ENCODE measurements around the gene PDGFRB.

The PDGFRB gene

DNA sequence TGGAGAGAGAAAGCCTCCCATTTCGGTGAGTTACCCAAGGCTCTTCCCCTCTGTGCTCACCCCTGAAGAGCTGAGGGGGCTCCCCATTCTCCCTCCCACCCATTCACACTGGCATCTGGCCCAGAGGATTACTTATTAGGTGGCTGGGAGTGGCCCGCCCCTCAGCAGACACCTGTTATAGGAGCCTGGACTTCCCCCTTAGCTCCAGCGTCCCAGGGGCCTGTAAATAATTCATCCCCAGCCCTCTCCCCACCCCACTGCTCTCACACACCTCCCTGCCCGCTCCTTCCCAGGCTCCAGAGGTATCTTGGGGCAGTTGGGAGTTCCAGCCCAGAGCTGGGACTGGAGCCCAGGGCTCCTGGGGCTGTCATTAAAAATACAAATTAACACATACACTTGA lies 22.6 kb upstream of the PDGFRB start:
- no peak overlapping the region for H3K4me3 ChIP-seq (ENCODE audit: control insufficient read depth, low read depth, low read length)
- DNase-seq (ENCODE audit: low read depth) = no peak
- TF ChIP-seq, protein P1, sequence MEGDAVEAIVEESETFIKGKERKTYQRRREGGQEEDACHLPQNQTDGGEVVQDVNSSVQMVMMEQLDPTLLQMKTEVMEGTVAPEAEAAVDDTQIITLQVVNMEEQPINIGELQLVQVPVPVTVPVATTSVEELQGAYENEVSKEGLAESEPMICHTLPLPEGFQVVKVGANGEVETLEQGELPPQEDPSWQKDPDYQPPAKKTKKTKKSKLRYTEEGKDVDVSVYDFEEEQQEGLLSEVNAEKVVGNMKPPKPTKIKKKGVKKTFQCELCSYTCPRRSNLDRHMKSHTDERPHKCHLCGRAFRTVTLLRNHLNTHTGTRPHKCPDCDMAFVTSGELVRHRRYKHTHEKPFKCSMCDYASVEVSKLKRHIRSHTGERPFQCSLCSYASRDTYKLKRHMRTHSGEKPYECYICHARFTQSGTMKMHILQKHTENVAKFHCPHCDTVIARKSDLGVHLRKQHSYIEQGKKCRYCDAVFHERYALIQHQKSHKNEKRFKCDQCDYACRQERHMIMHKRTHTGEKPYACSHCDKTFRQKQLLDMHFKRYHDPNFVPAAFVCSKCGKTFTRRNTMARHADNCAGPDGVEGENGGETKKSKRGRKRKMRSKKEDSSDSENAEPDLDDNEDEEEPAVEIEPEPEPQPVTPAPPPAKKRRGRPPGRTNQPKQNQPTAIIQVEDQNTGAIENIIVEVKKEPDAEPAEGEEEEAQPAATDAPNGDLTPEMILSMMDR (IDR thresholded peaks at IDR 0.05; ENCODE audit: control insufficient read depth, insufficient read depth, low read depth, low read length, missing control alignments) = no peak

DNA sequence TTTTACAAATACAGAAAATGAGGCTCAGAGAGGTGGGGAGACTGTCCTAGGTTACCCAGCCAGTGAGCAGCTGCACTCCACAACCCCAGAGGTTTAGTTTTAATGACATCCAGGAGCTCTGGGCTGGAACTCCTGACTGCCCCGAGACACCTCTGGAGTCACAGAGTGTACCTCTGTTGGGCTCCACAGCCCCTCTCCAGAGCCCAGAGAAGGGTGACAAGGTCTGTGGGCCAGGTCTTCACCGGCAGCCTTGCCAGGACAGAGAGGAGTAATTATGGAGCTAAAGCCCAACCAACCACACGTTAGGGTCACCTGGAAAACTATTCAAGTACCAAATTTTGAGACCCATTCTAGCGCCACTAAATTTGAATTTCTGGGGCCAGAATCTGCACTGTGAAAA lies 22.1 kb upstream of the PDGFRB start:
- H3K4me3 ChIP-seq (ENCODE audit: control insufficient read depth, low read depth, low read length) = no peak overlapping the region
- TF ChIP-seq, protein P1 (IDR thresholded peaks at IDR 0.05; ENCODE audit: control insufficient read depth, insufficient read depth, low read depth, low read length, missing control alignments) = no peak
- DNase-seq (ENCODE audit: low read depth) = no peak

DNA sequence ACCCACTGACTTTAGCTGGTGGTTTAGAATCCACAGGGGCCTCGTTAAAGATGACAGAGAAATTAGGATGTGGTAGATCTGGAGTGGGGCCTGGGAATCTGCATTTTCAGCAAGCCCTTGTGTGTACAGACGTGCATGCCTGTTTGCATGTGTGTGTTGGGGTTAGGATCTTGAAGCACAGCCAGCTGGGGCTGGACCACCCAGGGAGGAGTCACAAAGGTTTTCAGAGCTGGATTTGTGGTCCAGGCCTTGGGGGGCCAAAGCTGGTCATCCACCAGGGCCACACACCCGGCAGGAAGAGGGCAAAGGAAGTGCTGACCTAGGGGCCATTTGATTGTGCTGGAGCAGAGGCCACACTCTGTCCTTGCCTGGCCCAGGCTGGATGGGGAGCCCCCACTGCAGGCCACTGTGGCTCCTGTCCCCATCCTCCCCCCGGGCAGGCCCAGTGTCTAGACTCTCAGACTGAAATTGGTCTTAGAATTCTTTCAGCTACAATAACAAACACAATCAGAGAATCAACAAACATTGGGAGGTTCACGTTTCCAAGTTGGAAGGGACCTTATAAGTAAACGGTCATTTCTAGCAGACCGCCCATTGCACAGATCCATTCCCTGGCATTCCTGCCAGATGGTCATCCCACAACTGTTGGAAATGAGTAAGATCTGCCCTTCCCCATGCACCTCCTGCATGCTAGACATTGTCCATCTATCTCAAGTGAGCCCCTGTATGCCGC lies 21.3 kb upstream of the PDGFRB start:
- TF ChIP-seq, protein P1 (IDR thresholded peaks at IDR 0.05; ENCODE audit: control insufficient read depth, insufficient read depth, low read depth, low read length, missing control alignments) = no peak
- H3K4me3 ChIP-seq (ENCODE audit: control insufficient read depth, low read depth, low read length) = no peak overlapping the region
- DNase-seq (ENCODE audit: low read depth) = no peak

DNA sequence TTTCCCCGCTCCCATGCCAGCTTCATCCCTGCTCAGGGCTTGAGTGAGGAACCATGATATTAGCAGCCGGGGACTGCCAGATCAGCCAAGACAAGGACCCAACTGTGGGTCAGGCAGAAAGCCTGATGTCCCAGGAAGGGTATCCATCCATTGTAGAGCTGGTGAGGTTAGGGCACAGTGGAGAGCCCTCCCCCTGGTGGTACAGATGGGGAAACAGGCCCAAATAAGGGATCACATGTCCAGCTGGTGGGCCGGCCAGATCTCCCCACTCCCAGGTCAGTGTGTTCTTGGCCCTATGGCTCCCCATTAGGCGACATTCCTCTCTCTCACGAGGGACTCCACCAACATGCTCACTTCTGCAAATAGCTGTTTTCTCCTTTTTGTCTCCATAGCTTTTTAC lies 19.9 kb upstream of the PDGFRB start:
- DNase-seq (ENCODE audit: low read depth) = no peak
- TF ChIP-seq, protein P1 (IDR thresholded peaks at IDR 0.05; ENCODE audit: control insufficient read depth, insufficient read depth, low read depth, low read length, missing control alignments) = peak; percentile 65
- no peak overlapping the region for H3K4me3 ChIP-seq (ENCODE audit: control insufficient read depth, low read depth, low read length)

DNA sequence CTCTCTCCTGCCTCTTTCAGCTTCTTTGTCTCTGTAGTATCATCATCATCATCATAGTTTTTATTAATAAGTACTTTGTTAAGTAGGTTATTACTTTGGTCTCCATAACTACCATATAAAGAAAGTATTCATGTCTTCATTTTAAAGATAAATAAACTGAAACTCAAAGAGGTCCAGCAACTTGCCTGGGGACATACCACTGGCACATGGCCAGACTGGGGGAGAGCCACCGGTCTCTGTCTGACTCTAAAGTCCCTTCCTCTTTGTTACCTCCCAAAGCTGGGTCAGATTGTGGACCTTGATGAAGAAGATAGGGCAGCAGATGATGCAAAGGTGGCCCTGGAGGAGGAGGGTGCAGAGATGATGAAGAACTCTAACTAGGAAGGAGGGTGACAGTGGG lies 19.4 kb upstream of the PDGFRB start:
- TF ChIP-seq, protein P1 (IDR thresholded peaks at IDR 0.05; ENCODE audit: control insufficient read depth, insufficient read depth, low read depth, low read length, missing control alignments) = no peak
- H3K4me3 ChIP-seq (ENCODE audit: control insufficient read depth, low read depth, low read length) = no peak overlapping the region
- DNase-seq (ENCODE audit: low read depth) = no peak

DNA sequence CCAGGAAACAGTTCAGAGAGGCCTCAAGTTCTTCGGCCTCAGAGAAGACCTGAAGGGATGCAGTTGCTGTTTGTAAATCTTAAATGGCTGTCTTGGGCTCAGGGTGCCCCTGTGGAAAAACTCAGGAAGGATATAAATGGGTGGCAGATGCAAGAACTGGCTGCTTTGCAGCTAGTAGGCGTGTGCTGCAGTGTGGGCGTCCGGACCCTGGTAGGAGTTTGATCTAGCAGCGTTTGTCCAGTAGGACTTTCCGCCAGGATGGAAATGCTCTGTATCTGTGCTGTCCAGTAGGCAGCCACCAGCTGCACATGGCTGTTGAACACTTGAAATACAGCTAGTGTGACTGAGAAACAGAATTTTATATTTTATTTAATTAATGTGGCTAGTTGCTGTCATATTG lies 18.6 kb upstream of the PDGFRB start:
- TF ChIP-seq, protein P1 (IDR thresholded peaks at IDR 0.05; ENCODE audit: control insufficient read depth, insufficient read depth, low read depth, low read length, missing control alignments) = no peak
- no peak for DNase-seq (ENCODE audit: low read depth)
- no peak overlapping the region for H3K4me3 ChIP-seq (ENCODE audit: control insufficient read depth, low read depth, low read length)
